Thoracic aorta (tissue), 2 donors: ENCODE data around the gene HOXD8. TPM values are rescaled to one million over a fixed set of nuclear protein-coding genes. Genes with fewer than 3 reads are reported as not detected.

ENCODE experiments used
- ATAC-seq: fragments of 150-250 bp; one replicate; pipeline ENCODE4 v1.8.0; 2017; ENCODE audit warnings: low read depth; ENCODE audit not compliant: insufficient number of reproducible peaks, low FRiP score
- DNase-seq: peaks from one replicate; pipeline ENCODE4 v3.0.0-alpha.2; 2020; ENCODE audit warnings: low spot score
- H3K27ac ChIP-seq, 2 donors: fragments of 200-600 bp; sonication (generic); 1 replicate in 1 of 2; 2 replicates in 1 of 2; pipeline ENCODE4 v1.5.1; 2016; ENCODE audit warnings: mild to moderate bottlenecking in 2 of 2, moderate library complexity in 2 of 2
- H3K27me3 ChIP-seq: fragments of 200-600 bp; sonication (generic); replicated peaks from 2 replicates; pipeline ENCODE4 v1.6.0; 2016; ENCODE audit warnings: mild to moderate bottlenecking; ENCODE audit not compliant: insufficient read depth
- H3K36me3 ChIP-seq: fragments of 200-600 bp; sonication (generic); one replicate; pipeline ENCODE4 v1.5.1; 2016
- H3K4me1 ChIP-seq, 2 donors: fragments of 200-600 bp; sonication (generic); 1 replicate in 1 of 2; 2 replicates in 1 of 2; pipeline versions ENCODE4 v1.5.1 to v1.6.0; 2016; ENCODE audit warnings: low read depth in 2 of 2, mild to moderate bottlenecking in 1 of 2; ENCODE audit not compliant: control insufficient read depth in 1 of 2
- H3K4me3 ChIP-seq: fragments of 200-600 bp; sonication (generic); 2 replicates; pipeline ENCODE4 v1.5.1; 2016; ENCODE audit warnings: mild to moderate bottlenecking
- H3K9me3 ChIP-seq: fragments of 200-600 bp; sonication (generic); 2 replicates; pipeline ENCODE4 v1.5.1; 2016
- CTCF ChIP-seq: fragments of 200-600 bp; sonication (generic); IDR thresholded peaks from one replicate; pipeline ENCODE4 v1.5.1; 2019; ENCODE audit warnings: antibody characterized with exemption
- total RNA-seq, 2 donors: library from RNA; depleted of rRNA; stranded (reverse); fragments of >200 nt; gene quantifications; one replicate each; pipeline versions ENCODE4 v1.1.0 to v1.2.3, GENCODE V29; 2016

HOXD8 gene
- total RNA-seq, 2 donors from 2014 or later: 3.9 to 11.2 TPM

- Histone ChIP-seq H3K27ac (no peak overlapping the region), H3K36me3 (no peaks in the 10 kb centered on the region), H3K4me1 (peaks cover 5 to 15% of the 10 kb centered on the region in 2 donors), H3K4me3 (no peak overlapping the region), H3K9me3 (no peaks in the 10 kb centered on the region), H3K27me3 (peaks cover 42% of the 10 kb centered on the region)
- DNase-seq (no peak), ATAC-seq (no peak)
- TF ChIP-seq CTCF: no peak
Observed at GRCh38 chr2:176109946-176110345, 19.6 kb upstream of the HOXD8 start.

GRCh38 chr2:176110415-176111308 lies 18.8 kb upstream of the HOXD8 start:
- Histone ChIP-seq H3K4me3 (no peak overlapping the region), H3K36me3 (no peaks in the 10 kb centered on the region), H3K27me3 (peaks cover 39% of the 10 kb centered on the region), H3K4me1 (peaks cover 5 to 13% of the 10 kb centered on the region in 2 donors), H3K27ac (no peak overlapping the region), H3K9me3 (no peaks in the 10 kb centered on the region)
- DNase-seq: no peak
- no peak for TF ChIP-seq CTCF
- no peak for ATAC-seq

- no peak for DNase-seq
- H3K4me3 ChIP-seq: no peak overlapping the region
- H3K4me1 ChIP-seq: peaks cover 5 to 14% of the 10 kb centered on the region in 2 donors
- no peak overlapping the region for H3K27ac ChIP-seq
- no peak for ATAC-seq
- peaks cover 41% of the 10 kb centered on the region for H3K27me3 ChIP-seq
- H3K36me3 ChIP-seq: no peaks in the 10 kb centered on the region
- TF ChIP-seq CTCF: no peak
- H3K9me3 ChIP-seq: no peaks in the 10 kb centered on the region
Observed at GRCh38 chr2:176111309-176111663, 18.2 kb upstream of the HOXD8 start.

GRCh38 chr2:176111846-176112374 lies 17.6 kb upstream of the HOXD8 start:
- peaks cover 2 to 13% of the 10 kb centered on the region in 2 donors for H3K4me1 ChIP-seq
- H3K4me3 ChIP-seq: no peak overlapping the region
- TF ChIP-seq CTCF: no peak
- H3K27ac ChIP-seq: no peak overlapping the region
- ATAC-seq (no peak), DNase-seq (no peak)
- peaks cover 47% of the 10 kb centered on the region for H3K27me3 ChIP-seq
- H3K36me3 ChIP-seq: no peaks in the 10 kb centered on the region
- no peaks in the 10 kb centered on the region for H3K9me3 ChIP-seq

- ATAC-seq: no peak
- peaks cover 0 to 9% of the 10 kb centered on the region in 2 donors for H3K4me1 ChIP-seq
- no peak overlapping the region for H3K4me3 ChIP-seq
- no peak for DNase-seq
- no peak overlapping the region for H3K27ac ChIP-seq
- H3K27me3 ChIP-seq: peaks cover 52% of the 10 kb centered on the region
- no peaks in the 10 kb centered on the region for H3K36me3 ChIP-seq
- H3K9me3 ChIP-seq: no peaks in the 10 kb centered on the region
- no peak for TF ChIP-seq CTCF
Observed at GRCh38 chr2:176112375-176113302, 16.9 kb upstream of the HOXD8 start.
